Measurements from ENCODE around the gene SH3PXD2B.
A peak's percentile ranks its signal among the peaks of the same experiment; 100 is the strongest.
"Not testable (repeated sequence)": the region's sequence is repeated elsewhere in the genome, so short reads cannot be mapped to it uniquely, and the experiment has no call there.

Gene SH3PXD2B

GRCh38 chr5:172417983-172418630 is 36.2 kb downstream of the SH3PXD2B start:
- DNase-seq (ENCODE audit: low read depth): peak; percentile 52

- DNase-seq (ENCODE audit: low read depth): no peak
These were observed 37.0 kb downstream of the SH3PXD2B start for GRCh38 chr5:172417130-172417841.

- no peak for DNase-seq (ENCODE audit: low read depth)
These were observed 38.7 kb downstream of the SH3PXD2B start for GRCh38 chr5:172415362-172416275.

- no peak for DNase-seq (ENCODE audit: low read depth)
These were observed 39.6 kb downstream of the SH3PXD2B start for GRCh38 chr5:172414531-172415361.

GRCh38 chr5:172413601-172414171 is 40.6 kb downstream of the SH3PXD2B start:
- DNase-seq (ENCODE audit: low read depth): no peak

- peak; percentile 95 for DNase-seq (ENCODE audit: low read depth)
These were observed 41.5 kb downstream of the SH3PXD2B start for GRCh38 chr5:172412724-172413286.

GRCh38 chr5:172411484-172412072 is 42.7 kb downstream of the SH3PXD2B start:
- peak; percentile 38 for DNase-seq (ENCODE audit: low read depth)

- no peak for DNase-seq (ENCODE audit: low read depth)
These were observed 43.5 kb downstream of the SH3PXD2B start for GRCh38 chr5:172410662-172411483.

GRCh38 chr5:172410160-172410559 is 44.2 kb downstream of the SH3PXD2B start:
- peak; percentile 84 for DNase-seq (ENCODE audit: low read depth)

GRCh38 chr5:172409477-172409876 is 44.8 kb downstream of the SH3PXD2B start:
- DNase-seq (ENCODE audit: low read depth): not testable (repeated sequence)

GRCh38 chr5:172407822-172408221 is 46.5 kb downstream of the SH3PXD2B start:
- DNase-seq (ENCODE audit: low read depth): peak; percentile 85

- peak; percentile 33 for DNase-seq (ENCODE audit: low read depth)
These were observed 47.1 kb downstream of the SH3PXD2B start for GRCh38 chr5:172407241-172407691.

- DNase-seq (ENCODE audit: low read depth): no peak
These were observed 48.9 kb downstream of the SH3PXD2B start for GRCh38 chr5:172405226-172406107.

GRCh38 chr5:172404746-172405145 is 49.6 kb downstream of the SH3PXD2B start:
- DNase-seq (ENCODE audit: low read depth): no peak

- no peak for DNase-seq (ENCODE audit: low read depth)
These were observed 50.5 kb downstream of the SH3PXD2B start for GRCh38 chr5:172403817-172404216.

- no peak for DNase-seq (ENCODE audit: low read depth)
These were observed 51.0 kb downstream of the SH3PXD2B start for GRCh38 chr5:172403189-172403796.

GRCh38 chr5:172402531-172403188 is 51.7 kb downstream of the SH3PXD2B start:
- no peak for DNase-seq (ENCODE audit: low read depth)

GRCh38 chr5:172402031-172402430 is 52.3 kb downstream of the SH3PXD2B start:
- DNase-seq (ENCODE audit: low read depth): not testable (repeated sequence)
